Adipocyte (in vitro differentiated cells): ENCODE measurements around the gene PRR5.
A peak's percentile ranks its signal among the peaks of the same experiment; 100 is the strongest.
"Not testable (repeated sequence)": the region's sequence is repeated elsewhere in the genome, so short reads cannot be mapped to it uniquely, and the experiment has no call there.

Experiments used
- DNase-seq: peaks from one replicate; pipeline ENCODE4 v3.0.0-alpha.2; 2015; ENCODE audit warnings: low read depth
- H3K27me3 ChIP-seq: replicated peaks from 2 replicates; pipeline ENCODE4 v1.7.0; 2013; ENCODE audit warnings: mild to moderate bottlenecking, low read length, moderate library complexity; ENCODE audit not compliant: control insufficient read depth, insufficient read depth
- H3K36me3 ChIP-seq: 2 replicates; pipeline ENCODE4 v1.7.0; 2013; ENCODE audit warnings: low read length, mild to moderate bottlenecking, moderate library complexity; ENCODE audit not compliant: control insufficient read depth, insufficient read depth, severe bottlenecking
- H3K4me1 ChIP-seq: 2 replicates; pipeline ENCODE4 v1.7.0; 2013; ENCODE audit warnings: mild to moderate bottlenecking, low read length, moderate library complexity; ENCODE audit not compliant: control insufficient read depth, insufficient read depth
- H3K4me3 ChIP-seq: 2 replicates; pipeline ENCODE4 v1.7.0; 2013; ENCODE audit warnings: mild to moderate bottlenecking, low read length, moderate library complexity
- H3K9ac ChIP-seq: 2 replicates; pipeline ENCODE4 v1.7.0; 2013; ENCODE audit warnings: mild to moderate bottlenecking, low read length, moderate library complexity
- H3K9me3 ChIP-seq: 2 replicates; pipeline ENCODE4 v1.7.0; 2013; ENCODE audit warnings: mild to moderate bottlenecking, low read length, moderate library complexity; ENCODE audit not compliant: control insufficient read depth

Gene PRR5

GRCh38 chr22:44739666-44740065, 37.7 kb downstream of the PRR5 start:
- H3K9ac ChIP-seq, H3K27me3 ChIP-seq, H3K9me3 ChIP-seq, H3K4me3 ChIP-seq, DNase-seq, H3K4me1 ChIP-seq, H3K36me3 ChIP-seq: not testable (repeated sequence)

GRCh38 chr22:44740307-44740706, 38.3 kb downstream of the PRR5 start:
- Histone ChIP-seq H3K4me1 (no peaks in the 10 kb centered on the region), H3K36me3 (no peaks in the 10 kb centered on the region), H3K27me3 (peaks cover 15% of the 10 kb centered on the region), H3K9me3 (no peaks in the 10 kb centered on the region), H3K9ac (no peak overlapping the region), H3K4me3 (no peak overlapping the region)
- no peak for DNase-seq

GRCh38 chr22:44741929-44742328, 39.9 kb downstream of the PRR5 start:
- no peak for DNase-seq
- peaks cover 30% of the 10 kb centered on the region for H3K27me3 ChIP-seq
- H3K36me3 ChIP-seq, result no peaks in the 10 kb centered on the region
- H3K9me3 ChIP-seq, result no peaks in the 10 kb centered on the region
- H3K4me3 ChIP-seq, result no peak overlapping the region
- H3K4me1 ChIP-seq, result no peaks in the 10 kb centered on the region
- H3K9ac ChIP-seq, result no peak overlapping the region

- DNase-seq, result no peak
- H3K9me3 ChIP-seq, result no peaks in the 10 kb centered on the region
- no peaks in the 10 kb centered on the region for H3K4me1 ChIP-seq
- H3K27me3 ChIP-seq, result peaks cover 33% of the 10 kb centered on the region
- H3K9ac ChIP-seq, result no peak overlapping the region
- no peak overlapping the region for H3K4me3 ChIP-seq
- H3K36me3 ChIP-seq, result no peaks in the 10 kb centered on the region
Observed at GRCh38 chr22:44743247-44743646, 41.2 kb downstream of the PRR5 start.

- Histone ChIP-seq H3K4me1 (no peaks in the 10 kb centered on the region), H3K9me3 (no peaks in the 10 kb centered on the region), H3K27me3 (peaks cover 33% of the 10 kb centered on the region), H3K36me3 (no peaks in the 10 kb centered on the region), H3K9ac (no peak overlapping the region), H3K4me3 (no peak overlapping the region)
- DNase-seq, result no peak
Observed at GRCh38 chr22:44743804-44744211, 41.8 kb downstream of the PRR5 start.

GRCh38 chr22:44745853-44746789, 44.1 kb downstream of the PRR5 start:
- Histone ChIP-seq H3K4me1 (no peaks in the 10 kb centered on the region), H3K36me3 (no peaks in the 10 kb centered on the region), H3K4me3 (no peak overlapping the region), H3K9me3 (peaks cover 5% of the 10 kb centered on the region), H3K9ac (no peak overlapping the region), H3K27me3 (peaks cover 33% of the 10 kb centered on the region)
- DNase-seq, result no peak

GRCh38 chr22:44747784-44748127, 45.8 kb downstream of the PRR5 start:
- H3K9me3 ChIP-seq, H3K4me3 ChIP-seq, DNase-seq, H3K9ac ChIP-seq, H3K36me3 ChIP-seq, H3K4me1 ChIP-seq: not testable (repeated sequence)
- peaks cover 35% of the 10 kb centered on the region for H3K27me3 ChIP-seq

- Histone ChIP-seq H3K27me3 (peaks cover 30% of the 10 kb centered on the region), H3K9ac (no peak overlapping the region), H3K9me3 (peaks cover 5% of the 10 kb centered on the region), H3K4me3 (no peak overlapping the region), H3K4me1 (peaks cover 5% of the 10 kb centered on the region), H3K36me3 (no peaks in the 10 kb centered on the region)
- no peak for DNase-seq
Observed at GRCh38 chr22:44748524-44748923, 46.5 kb downstream of the PRR5 start.

GRCh38 chr22:44750481-44750880, 48.5 kb downstream of the PRR5 start:
- Histone ChIP-seq H3K9me3 (peaks cover 5% of the 10 kb centered on the region), H3K27me3 (peaks cover 23% of the 10 kb centered on the region), H3K9ac (no peak overlapping the region), H3K36me3 (no peaks in the 10 kb centered on the region), H3K4me1 (peaks cover 12% of the 10 kb centered on the region), H3K4me3 (no peak overlapping the region)
- DNase-seq, result no peak

GRCh38 chr22:44752285-44753188, 50.5 kb downstream of the PRR5 start, which contains the start of gene ARHGAP8:
TSS of gene ARHGAP8 (plus strand) at chr22:44752575. CDS start at chr22:44786528, 33,953 bp downstream.
- Histone ChIP-seq H3K4me3 (peak within 1 kb of the TSS; percentile 35), H3K9ac (peak within 1 kb of the TSS; percentile 14), H3K36me3 (no peaks in the 10 kb centered on the region), H3K4me1 (peaks cover 12% of the 10 kb centered on the region), H3K27me3 (peaks cover 19% of the 10 kb centered on the region), H3K9me3 (peaks cover 5% of the 10 kb centered on the region)
- DNase-seq, result no peak
